ENCODE data around the gene HNRNPH3. TPM values are rescaled to one million over a fixed set of nuclear protein-coding genes. Genes with fewer than 3 reads are reported as not detected.
"Not testable (repeated sequence)": the region's sequence is repeated elsewhere in the genome, so short reads cannot be mapped to it uniquely, and the experiment has no call there.

Gene HNRNPH3, protein sequence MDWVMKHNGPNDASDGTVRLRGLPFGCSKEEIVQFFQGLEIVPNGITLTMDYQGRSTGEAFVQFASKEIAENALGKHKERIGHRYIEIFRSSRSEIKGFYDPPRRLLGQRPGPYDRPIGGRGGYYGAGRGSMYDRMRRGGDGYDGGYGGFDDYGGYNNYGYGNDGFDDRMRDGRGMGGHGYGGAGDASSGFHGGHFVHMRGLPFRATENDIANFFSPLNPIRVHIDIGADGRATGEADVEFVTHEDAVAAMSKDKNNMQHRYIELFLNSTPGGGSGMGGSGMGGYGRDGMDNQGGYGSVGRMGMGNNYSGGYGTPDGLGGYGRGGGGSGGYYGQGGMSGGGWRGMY
- total RNA-seq, result 119 and 121 TPM in 2 replicates

DNA sequence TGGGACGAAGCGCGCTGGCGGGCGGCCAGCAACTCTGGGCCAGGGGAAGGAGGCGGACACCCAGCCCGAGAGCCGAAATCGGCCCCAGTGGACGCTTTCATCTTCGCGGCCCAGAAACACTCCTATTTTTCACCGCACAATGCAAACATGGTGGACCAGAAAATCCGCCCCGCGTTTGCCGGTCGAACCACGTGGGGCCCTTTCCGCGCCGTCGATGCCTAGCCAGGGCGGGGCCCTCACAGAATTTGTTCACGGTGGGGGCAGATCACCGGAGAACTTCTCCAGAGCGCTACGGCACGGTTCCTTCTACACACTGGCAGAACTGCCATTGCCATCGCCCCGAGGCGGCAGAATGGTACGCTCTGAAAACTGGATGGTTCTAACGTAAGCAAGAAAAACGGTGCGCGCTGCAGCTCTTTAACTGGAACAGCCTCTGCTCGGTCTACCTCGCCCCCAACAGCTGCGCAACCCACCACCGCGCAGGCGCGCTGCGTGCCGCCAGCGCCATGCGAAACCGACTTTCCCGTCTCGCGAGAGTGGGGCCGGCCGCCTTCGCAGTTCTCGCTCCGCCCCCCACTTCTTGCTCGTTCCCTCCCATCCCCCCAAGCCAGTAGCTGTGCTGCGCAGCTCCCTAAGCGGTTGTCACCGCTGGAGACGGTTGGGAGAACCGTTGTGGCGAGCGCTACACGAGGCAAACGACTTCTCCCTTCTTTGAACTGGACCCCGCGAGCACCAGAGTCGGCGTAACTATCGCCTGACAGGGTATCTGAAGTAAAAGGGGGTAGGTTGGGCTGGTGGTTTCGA lies at the start of gene HNRNPH3:
Gene HNRNPH3, plus strand, starts transcription at position 610 of the 804 bp plus-strand sequence. CDS start 5,158 bp downstream, outside the sequence.
- intact Hi-C loops (cut with micrococcal nuclease), result loop anchor here (1.0 to 10.0 kb wide), 17 partner anchors 17 to 893 kb away; partner anchors contain the start of genes ATOH7, CCAR1, DDX21 and DDX50

DNA sequence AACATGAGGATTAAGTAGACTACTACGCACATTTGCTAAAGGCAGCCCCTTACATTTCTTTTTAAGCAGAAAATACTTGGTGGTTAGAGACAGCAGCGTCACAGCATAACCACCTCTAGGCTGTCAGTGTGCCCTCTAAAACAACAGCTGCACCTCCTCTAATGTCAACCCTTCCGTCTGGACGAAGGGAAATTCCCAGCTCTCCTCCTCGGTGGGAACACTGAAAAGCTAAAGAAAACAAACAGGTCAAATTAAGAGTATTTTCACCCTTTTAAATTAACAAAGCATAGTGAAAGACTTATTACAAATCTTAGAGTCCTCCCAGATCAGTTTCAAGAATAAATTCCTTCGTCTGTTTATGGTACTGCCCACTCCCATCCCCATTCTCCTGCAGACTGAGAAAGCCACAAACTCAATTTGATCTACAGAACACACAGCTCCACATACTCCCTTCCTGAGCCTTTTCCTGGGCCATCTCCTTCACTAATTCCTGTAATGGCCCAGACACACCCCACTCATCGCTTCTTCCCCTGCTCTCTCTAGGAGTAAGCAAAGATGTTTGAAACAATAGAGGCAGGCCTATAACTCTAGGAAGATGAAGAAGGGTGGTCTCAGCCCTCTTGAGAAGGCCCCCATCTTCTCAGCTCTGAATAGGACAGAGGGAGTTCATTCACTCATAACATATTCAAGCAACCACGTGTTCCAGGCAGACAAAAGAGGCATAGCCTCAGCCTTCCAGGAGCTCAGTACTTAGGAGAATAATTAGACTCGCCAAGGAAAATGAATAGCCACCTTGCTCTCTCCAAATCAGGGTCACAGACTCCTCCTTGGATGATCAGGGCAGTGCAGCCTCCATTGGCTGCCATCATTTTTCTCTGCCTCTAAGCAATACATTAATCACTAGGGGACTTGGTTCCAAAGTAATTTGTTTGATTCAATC lies 47.5 kb upstream of the HNRNPH3 start:
- intact Hi-C loops (cut with micrococcal nuclease), result no loop called here

DNA sequence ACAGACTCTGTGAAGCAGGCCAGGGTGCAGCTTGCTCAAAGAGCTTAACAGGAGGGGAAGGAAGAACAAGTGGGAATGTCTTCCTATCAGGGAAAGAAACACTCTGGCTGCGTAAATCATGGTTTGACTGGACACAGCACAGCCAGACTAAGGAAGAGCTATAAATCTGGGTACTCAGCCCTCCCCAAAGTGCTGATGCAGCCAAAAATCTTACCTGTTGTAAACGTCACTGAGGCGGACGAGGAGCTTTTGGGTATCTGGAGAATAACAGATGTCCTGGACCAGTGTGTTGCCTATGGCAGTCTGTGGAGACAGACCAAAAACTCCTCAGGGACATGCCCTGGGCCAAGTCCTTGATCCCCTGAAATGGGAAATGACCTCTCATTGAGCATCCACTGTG lies 43.1 kb upstream of the HNRNPH3 start:
- intact Hi-C loops (cut with micrococcal nuclease), result no loop called here

DNA sequence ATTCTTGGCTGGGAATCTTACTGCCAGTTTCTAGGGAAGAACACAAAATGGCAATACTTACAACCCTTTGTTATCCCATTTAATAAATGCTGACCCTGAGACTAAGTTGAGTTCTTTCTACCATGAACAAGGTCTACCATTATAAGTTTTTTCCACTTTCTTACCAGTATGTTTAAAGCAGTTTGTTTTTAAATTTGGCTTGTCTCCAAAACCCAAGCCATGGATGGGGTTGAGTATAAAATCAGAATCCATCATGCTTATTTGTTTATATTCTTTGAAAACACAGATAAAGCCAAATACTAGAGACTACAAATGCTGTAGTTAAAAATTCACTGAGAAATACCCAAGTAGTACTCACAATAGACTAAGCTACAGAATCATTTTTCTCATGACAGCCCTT lies 41.1 kb upstream of the HNRNPH3 start:
- intact Hi-C loops (cut with micrococcal nuclease), result no loop called here

DNA sequence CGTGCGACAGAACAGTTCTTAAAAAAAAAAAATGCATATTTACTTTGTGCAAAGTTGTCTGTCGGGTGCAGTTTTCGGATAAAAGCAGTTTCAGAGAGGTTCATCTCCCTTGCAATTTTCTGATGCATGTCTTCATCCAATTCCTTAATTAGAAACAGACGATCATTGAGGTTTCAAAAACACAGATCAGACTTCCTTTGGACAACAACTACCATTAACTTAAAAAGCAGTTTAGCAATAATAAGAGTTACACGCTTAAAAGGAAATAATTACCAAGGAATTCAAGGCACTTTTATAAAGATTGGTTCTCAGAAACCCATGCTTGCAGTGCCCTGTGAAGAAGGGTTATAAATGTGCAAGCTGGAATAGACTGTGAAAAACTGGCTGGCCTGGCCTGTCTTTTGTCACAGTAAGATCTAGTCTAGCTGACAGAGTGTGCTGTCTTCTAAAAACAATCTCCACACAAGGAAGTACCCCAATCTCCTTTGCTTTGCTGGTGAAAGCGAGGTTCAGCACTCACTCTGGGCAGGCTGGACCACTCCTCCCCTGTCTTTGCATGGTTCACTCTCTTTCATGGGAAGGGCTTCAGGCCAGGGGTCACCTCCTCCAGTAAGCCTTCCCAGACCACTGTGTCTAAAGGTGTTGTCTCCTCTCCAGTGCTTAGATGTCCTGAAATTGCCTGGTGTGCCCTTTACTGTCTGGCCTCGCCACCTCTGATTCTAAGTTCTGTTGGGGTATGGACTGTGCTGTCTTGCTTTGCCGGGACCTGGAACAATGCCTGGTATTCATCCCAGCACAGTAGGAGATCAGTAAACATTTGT lies 34.8 kb upstream of the HNRNPH3 start:
- intact Hi-C loops (cut with micrococcal nuclease), result no loop called here

DNA sequence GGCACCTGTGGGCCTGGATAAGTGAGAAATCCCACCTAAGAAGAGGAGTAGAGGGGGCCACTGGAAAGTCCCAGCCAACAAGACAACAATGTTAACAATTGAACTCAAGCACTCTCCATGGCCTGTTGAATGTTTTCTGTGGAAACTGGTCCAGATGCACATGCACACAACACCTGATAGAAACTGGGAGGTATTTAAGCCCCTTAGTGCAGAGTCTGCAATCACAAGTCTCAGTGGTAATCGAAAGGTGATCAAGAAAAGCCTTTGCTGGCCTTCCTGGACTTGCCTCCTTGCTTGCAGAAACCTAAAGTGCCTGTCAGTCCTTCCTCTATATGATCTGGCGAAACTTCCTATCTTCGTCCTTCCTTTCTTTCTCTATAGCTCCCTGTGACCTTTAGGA lies 30.6 kb upstream of the HNRNPH3 start:
- intact Hi-C loops (cut with micrococcal nuclease), result loop anchor here (5.0 kb wide), 2 partner anchors 144 to 604 kb away; partner anchors contain the start of gene CTNNA3

DNA sequence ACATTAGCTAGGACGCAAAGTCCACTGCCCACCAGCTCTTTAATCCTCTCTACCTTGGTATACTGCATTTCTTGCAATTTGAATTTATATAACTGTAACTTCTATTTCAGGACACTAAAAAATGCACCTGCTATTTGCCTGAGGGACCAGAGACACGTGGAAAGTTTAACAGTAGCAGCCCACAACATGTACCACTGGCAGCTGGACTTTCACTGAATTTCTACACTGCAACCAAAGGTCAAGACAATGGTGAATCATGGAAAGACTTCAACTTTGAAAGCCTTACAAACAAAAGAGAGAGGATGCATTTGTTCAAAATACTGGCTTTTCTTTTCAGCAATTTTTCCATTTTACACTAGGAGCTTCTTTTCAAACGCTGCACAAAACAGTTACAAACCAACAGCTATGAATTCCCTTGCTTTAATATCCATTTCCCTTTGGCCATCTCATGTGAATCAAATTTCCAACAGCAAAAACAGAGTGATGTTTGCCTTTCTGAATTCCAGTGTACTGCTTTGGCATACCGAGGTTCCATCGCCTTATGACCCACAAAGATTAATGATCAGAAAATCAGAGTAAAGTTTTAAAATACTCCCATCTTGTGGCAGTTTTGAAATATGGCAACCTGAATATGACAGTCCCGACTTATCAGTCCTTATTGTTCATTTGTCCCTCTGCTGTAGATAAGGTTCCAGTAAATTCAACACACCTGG lies 29.9 kb upstream of the HNRNPH3 start:
- intact Hi-C loops (cut with micrococcal nuclease), result loop anchor here (1.0 to 5.0 kb wide), 5 partner anchors 90 to 605 kb away; partner anchors contain the start of gene CTNNA3

DNA sequence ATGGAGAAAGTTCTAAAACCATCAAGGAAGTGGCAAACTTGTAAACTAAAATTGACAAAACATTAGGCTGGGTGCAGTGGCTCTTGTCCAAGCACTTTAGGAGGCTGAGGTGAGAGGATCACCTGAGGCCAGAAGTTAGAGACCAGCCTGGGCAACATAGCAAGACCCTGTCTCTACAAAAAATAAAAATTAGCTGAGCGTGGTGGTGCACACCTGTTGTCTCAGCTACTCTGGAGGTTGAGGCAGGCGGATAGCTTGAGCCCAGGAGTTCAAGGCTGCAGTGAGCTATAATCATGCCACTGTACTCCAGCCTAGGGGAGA lies 29.4 kb upstream of the HNRNPH3 start:
- intact Hi-C loops (cut with micrococcal nuclease), result loop anchor here (1.0 to 5.0 kb wide), 5 partner anchors 90 to 605 kb away; partner anchors contain the start of gene CTNNA3

DNA sequence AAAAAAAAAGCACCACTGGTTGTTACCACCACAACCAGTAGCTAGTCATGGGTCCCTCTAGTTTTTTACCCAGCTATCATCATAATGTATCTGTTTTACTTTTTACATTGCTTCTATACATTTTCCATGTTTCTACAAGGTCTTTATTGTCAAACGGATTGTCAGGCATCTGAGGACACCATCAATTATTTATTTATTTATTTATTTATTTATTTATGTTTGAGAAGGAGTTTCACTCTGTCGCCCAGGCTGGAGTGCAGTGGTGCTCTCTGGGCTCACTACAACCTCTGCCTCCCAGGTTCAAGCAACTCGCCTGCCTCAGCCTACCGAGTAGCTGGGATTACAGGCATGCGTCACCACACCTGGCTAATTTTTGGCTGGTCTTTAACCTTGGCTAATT lies 29.0 kb upstream of the HNRNPH3 start:
- intact Hi-C loops (cut with micrococcal nuclease), result loop anchor here (1.0 to 5.0 kb wide), 5 partner anchors 91 to 606 kb away; partner anchors contain the start of gene CTNNA3

DNA sequence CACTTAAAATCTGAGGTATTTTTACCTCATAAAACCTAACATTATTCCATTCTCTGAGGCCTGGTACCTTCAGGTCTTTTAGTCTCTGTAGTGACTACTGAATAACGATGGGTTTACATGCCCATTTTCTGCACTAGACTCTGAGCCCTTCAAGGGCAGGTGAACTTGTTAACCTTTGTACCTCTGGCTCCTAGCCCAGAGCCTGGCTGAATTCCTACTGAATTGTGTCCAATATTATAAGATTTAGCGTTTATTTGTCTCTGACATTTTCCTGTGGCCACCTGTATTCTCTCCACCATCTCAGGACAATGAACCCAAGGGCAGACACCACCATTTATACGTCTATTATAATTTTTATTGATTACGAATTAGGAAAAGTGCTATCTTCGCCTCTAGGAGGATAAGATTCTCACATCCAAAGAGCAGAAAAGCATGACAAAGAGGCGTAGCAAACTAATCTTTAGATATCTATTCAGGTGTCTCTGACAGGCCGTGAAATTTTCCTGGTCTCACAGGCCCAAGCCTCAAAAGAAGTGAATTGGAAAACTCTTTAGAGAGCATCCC lies 27.9 kb upstream of the HNRNPH3 start:
- intact Hi-C loops (cut with micrococcal nuclease), result loop anchor here (5.0 kb wide), 2 partner anchors 147 to 607 kb away; partner anchors contain the start of gene CTNNA3

DNA sequence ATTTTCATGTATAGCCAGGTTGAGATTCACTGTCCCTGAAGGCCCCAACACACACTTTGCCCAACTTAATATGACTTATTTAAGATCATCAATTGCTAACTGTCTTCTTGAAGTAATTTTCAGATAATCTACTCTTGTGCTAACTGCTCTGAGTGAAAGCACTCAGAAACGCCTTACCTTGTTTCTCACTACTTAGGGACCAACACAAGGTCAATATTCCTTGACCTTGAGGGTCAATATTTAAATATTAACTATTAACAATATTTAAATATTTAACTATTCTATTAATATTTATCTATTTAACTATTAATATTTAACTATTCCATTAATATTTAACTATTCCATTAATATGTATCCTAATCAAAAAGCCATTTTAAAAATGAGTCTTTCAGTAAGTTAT lies 26.0 kb upstream of the HNRNPH3 start:
- intact Hi-C loops (cut with micrococcal nuclease), result no loop called here

DNA sequence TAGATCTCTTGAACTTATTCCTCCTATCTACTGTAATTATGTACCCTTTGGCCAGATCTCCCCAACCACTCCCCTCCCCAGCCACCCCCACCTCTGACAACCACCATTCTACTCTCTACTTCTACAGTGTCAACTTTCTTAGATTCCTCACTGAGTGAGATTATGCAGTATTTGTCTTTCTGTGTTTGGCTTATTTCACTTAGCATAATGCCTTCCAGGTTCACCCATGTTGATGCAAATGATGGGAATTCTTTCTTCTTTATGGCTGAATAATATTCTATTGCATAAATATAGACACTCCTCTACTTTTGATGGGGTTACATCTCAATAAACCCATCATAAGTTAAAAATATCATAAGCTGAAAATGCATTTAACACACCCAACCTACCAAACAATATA lies 21.3 kb upstream of the HNRNPH3 start:
- intact Hi-C loops (cut with micrococcal nuclease), result no loop called here

DNA sequence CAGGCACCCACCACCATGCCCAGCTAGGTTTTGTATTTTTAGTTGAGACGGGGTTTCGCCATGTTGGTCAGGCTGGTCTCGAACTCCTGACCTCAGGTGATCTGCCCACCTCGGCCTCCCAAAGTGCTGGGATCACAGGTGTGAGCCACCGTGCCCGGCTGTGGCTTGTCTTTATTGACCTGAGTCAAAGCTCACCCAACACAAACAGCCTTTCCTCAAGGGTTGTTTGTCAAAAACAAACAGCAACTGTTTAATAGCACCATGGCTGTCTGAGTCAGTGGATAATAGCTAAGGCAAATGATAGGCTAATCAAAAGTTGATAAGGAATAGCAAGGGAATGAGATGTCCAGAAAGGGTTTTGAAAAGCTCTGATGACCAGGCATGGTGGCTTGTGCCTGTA lies 16.9 kb upstream of the HNRNPH3 start:
- intact Hi-C loops (cut with micrococcal nuclease), result loop anchor here (1.0 kb wide), 1 partner anchor 16 kb away; no protein-coding TSS in a partner anchor

DNA sequence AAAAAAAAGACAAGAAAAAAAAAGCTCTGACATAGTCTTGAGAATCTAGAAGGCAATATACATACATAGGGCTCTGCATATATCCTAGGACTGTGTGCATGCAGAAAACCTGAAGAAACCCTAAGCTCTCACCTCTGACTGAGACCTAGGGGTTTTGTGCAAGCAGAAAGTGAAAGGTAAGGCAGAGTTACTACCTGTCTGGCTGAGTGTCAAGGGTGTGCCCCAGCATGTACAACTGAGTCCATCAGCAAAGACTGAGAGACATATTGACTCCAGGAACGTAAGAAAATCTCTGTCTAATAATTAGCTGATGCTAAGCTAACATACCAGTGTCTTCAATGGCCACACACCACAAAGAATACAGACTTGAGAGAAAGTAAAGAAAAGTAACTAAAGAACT lies 16.3 kb upstream of the HNRNPH3 start:
- intact Hi-C loops (cut with micrococcal nuclease), result no loop called here

DNA sequence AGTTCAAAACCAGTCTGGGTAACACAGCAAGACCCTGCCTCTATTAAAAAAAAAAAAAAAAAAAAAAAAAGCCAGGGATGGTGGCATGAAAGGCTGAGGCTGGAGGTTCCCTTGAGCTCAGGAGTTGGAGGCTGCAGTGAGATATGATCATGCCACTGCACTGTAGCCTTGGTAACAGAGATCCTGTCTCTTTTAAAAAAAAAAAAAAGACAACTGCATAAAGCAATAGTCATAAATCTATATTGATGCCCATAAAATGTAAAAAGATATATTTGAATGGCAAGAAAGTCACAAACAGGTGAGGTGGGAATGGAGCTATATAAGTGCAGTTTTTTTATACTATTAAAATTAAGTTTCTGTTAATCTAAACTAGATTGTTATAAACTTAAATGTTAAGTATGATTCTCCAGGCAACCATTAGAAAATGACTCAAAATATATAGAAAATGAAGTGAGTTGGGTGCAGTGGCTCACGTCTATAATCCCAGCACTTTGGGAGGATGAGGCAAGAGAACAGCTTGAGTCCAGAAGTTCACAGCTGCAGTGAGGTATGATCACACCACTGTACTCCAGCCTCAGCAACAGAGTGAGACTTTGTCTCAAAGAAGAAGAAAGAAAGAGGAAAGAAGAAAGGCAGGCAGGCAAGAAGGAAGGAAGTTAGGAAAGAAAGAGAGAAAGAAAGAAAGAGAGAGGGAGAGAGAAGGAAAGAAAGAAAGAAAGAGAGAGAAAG lies 13.4 kb upstream of the HNRNPH3 start:
- intact Hi-C loops (cut with micrococcal nuclease), result no loop called here

DNA sequence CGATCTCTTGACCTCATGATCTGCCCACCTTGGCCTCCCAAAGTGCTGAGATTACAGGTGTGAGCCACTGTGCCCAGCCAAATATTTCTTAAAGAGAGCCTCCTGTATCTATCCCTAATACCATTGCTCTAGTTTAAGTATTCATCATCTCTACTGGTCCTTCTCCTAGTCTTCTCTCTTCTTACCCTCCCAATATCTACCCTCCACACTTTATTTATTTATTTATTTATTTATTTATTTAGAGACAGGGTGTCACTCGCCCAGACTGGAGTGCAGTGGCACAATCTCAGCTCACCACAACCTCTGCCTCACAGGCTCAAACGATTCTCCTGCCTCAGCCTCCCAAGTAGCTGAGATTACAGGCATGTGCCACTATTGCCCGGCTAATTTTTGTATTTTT lies 7.5 kb upstream of the HNRNPH3 start:
- intact Hi-C loops (cut with micrococcal nuclease), result not testable (repeated sequence)

DNA sequence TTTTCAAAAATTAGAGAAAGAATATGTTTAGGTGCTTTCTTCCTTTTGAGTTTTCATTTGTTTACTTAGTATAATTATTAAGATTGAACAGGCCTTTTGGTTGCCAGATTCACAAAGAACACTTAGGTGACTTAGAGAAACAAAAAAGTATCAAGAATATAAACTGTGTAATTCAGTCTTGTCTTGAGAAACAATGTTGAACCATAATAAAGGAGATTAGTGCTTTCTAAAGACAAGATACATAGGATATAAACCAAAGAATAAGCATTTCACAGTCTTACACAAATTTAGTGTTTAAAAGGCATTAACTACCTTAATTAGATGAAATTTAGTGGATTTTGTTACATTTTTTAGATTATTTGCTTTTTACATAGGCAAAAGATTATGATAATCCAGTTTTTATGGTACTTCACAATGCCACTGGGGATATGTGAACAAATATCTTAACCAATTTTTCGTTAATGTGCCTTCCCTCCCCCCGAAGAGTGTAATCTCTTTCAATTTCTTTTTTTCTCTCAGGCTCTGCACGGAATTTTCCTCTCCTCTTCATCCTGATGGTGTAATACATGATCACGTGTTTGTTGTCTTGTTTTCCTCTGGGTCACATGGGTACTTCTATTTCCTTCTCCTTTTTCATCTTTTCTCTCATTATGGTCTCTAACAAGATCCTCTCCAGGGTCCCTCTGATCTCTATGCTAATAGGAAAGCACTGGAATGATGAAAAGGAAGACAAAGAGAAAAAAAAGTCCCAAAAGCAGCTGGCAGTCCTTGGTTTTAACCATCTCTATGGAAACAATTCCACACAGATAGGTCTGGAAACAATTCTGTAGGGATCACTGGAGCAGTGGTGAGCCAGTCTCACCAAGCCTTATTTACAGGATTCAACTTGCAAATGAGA lies 3.7 kb upstream of the HNRNPH3 start:
- intact Hi-C loops (cut with micrococcal nuclease), result no loop called here

DNA sequence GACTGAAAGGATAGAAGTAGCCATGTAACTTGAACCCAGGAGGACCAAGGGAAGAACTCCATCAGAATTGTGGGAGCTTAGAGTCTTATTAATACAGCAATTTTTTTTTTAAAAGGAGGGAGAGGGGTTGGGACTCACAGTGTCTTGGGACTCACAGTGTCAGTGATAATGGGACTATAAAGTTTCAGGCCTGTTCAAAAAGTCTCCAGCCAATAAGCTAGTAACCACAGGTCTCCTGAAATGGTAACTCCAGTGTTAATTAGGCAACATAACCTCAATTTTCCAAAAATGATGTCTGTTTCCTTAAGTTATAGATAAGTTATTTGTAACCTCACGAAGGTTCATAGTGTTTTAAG lies 2.4 kb upstream of the HNRNPH3 start:
- intact Hi-C loops (cut with micrococcal nuclease), result no loop called here

Data from T-helper 1 cell treated with Interleukin-12 subunit alpha and Interleukin-12 subunit beta and Interleukin-4 antibody, amounts not matched to agents 30 ng/mL and 1 ng/mL, for 36 hours (primary cell).